ENCODE measurements around the gene ING4.

Gene ING4

DNA sequence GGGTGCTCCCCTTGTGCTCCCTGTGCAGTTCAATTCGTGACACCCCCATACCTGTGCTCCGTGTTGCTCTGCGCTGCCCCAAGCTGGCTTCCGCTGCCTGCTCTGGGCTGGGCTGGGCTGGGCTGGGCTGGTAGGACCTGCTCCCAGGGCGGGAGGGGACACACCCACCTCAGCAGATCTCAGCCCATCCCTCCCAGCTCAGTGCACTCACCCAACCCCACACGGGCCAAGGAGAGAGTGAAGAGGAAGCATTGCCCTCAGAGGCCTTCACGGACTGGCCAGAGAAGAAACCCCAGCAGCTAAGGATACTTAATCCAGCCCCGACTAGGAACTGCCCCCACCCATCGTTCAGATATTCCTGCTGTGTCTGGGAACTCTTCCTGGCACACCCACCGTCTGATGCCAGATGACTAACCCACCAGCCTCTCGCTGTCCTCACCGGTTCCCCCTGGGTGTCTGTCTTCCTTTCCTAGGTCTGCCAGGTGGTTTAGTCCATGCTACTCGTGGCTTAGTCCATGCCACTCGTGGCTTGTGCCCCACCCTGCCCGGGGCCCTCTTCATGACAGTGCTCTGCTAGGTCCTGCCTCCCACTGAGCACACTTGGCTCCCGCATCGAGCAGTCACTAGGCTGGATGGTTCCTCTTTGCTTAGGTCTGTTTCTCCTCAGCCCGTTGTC lies 26.9 kb downstream of the ING4 start, which contains the start of gene LPAR5:
TSS of gene LPAR5 (minus strand) at position 104 of the 676 bp plus-strand sequence. CDS start 14,711 bp downstream, outside the sequence.
- peak within 1 kb of the TSS; percentile 48 for H3K4me3 ChIP-seq (ENCODE audit: low read depth, low read length)
- TF ChIP-seq, protein P1, sequence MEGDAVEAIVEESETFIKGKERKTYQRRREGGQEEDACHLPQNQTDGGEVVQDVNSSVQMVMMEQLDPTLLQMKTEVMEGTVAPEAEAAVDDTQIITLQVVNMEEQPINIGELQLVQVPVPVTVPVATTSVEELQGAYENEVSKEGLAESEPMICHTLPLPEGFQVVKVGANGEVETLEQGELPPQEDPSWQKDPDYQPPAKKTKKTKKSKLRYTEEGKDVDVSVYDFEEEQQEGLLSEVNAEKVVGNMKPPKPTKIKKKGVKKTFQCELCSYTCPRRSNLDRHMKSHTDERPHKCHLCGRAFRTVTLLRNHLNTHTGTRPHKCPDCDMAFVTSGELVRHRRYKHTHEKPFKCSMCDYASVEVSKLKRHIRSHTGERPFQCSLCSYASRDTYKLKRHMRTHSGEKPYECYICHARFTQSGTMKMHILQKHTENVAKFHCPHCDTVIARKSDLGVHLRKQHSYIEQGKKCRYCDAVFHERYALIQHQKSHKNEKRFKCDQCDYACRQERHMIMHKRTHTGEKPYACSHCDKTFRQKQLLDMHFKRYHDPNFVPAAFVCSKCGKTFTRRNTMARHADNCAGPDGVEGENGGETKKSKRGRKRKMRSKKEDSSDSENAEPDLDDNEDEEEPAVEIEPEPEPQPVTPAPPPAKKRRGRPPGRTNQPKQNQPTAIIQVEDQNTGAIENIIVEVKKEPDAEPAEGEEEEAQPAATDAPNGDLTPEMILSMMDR (IDR thresholded peaks at IDR 0.05; ENCODE audit: borderline replicate concordance, insufficient read depth, low read depth, low read length) = no peak

DNA sequence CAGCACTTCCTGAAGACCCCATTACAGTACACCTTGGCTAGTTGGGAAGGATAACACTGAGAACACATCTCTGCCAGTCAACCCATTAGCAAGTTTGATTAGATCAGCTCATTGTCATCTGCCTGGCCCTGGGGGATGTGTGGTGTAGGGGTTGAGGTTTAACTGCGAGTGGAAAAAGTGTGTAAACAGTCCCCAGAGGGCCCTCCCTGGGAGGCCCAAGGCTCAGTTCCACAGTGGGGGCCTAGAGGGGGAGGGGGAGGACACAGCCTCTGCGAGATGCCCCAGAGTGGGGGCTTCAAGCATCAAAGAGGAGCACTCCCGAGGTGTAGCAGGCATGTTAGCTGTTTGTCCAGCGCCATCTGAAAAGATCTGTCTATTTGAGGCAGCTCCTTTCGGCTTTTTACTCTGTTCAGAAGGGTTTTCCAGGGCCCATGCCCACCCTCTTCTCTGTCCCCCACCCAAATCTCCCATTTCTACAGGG lies 27.5 kb downstream of the ING4 start:
- H3K4me3 ChIP-seq (ENCODE audit: low read depth, low read length) = peak overlapping the region; percentile 48
- TF ChIP-seq, protein P1 (IDR thresholded peaks at IDR 0.05; ENCODE audit: borderline replicate concordance, insufficient read depth, low read depth, low read length) = no peak

DNA sequence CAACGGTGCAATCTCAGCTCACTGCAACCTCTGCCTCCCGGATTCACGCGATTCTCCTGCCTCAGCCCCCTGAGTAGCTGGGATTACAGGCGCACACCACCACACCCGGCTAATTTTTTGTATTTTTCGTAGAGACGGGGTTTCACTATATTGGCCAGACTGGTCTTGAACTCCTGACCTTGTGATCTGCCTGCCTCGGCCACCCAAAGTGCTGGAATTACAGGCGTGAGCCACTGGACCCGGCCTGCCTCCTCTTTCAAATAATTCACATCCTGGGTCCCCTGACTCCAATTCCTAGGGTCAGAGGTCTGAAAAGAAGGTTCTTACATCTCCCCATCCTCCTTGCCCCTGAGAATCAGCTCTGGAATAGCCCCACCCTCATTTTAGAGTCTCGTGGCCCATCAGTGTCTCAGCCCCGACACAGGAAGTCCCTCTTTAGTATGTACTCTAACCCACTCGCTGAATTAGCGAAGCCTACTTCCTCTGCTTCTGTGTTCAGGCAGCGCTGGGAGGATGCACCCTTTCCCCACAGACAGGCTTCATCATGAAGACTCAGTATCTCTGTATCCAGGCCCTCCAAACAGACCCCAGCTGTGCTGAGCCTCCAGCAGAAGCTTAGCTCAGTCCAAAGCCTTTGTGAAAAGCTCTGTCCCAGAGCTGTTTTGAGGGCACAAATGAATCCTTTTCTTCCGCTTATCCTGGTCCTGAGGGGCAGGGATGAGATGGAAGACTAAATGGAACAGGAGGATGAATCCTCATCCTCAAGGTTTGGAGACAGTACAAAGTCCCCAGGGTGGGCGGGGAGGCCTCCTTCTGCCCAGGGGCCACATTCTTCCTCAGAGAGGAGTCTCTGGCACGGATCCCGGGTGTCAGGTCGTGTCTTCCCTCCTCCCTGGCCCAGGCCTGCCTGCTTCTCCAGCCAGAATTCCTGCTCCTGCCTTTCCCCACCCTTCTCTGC lies 30.6 kb downstream of the ING4 start:
- peak overlapping the region; percentile 41 for H3K4me3 ChIP-seq (ENCODE audit: low read depth, low read length)
- TF ChIP-seq, protein P1 (IDR thresholded peaks at IDR 0.05; ENCODE audit: borderline replicate concordance, insufficient read depth, low read depth, low read length) = no peak

DNA sequence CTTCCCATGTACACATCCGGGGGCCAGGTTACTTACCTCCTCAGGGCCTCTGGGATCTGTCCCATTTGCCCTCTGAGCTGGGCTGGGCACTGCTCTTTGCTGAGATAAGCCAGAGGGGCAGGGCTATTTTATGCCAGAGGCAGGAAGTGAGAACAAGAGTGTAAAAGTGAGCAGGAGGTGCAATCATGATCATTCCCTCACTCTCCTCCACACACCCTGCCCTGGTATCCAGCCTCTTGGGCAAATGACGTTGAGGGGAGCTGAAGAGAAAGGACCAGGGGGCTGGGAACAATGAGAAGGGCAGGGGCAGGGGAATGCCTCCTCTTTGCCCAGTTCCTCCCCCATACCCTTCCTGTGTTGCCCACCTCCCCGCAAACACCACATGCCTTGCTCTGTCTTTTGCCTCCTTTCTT lies 31.4 kb downstream of the ING4 start:
- TF ChIP-seq, protein P1 (IDR thresholded peaks at IDR 0.05; ENCODE audit: borderline replicate concordance, insufficient read depth, low read depth, low read length) = no peak
- H3K4me3 ChIP-seq (ENCODE audit: low read depth, low read length) = peak overlapping the region; percentile 41

DNA sequence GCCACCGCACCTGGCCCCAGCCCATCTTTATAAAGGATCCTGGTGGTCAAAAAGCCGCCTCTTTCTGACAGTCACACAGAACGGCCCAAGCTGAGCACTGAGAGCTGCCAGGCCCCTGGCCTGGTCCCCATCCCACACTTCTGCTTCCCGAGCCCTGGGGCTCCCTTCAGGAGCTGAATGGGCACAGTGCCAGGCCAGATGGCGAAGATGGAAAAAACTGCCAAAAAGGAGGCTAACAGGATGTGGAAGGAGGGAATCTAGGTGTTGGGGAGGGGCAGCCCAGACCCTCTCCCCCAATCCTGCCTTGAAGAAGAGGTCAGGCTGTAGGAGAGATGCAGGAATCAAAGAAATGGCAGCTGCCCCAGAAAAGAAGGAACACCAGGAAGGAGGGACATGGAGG lies 32.2 kb downstream of the ING4 start:
- H3K4me3 ChIP-seq (ENCODE audit: low read depth, low read length) = no peak overlapping the region
- TF ChIP-seq, protein P1 (IDR thresholded peaks at IDR 0.05; ENCODE audit: borderline replicate concordance, insufficient read depth, low read depth, low read length) = no peak

DNA sequence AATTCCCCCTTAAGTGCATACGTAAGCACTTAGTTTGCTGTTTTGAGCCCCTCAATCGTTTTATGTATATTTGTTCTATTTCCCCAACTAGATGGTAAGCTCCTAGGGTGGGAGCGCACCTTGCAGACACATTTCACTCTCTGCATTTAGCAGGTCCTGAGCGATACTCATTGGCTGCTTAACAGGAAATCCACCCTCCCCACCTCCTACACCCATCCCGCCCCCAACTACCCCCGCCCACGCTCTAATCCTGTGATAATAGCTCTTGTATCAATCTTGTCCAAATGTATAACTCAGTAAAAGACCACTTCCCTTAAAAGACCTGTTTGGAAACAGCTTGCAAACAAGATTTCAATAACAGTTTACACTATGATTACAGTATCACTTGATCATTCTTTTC lies 35.3 kb downstream of the ING4 start:
- TF ChIP-seq, protein P1 (IDR thresholded peaks at IDR 0.05; ENCODE audit: borderline replicate concordance, insufficient read depth, low read depth, low read length) = no peak
- no peak overlapping the region for H3K4me3 ChIP-seq (ENCODE audit: low read depth, low read length)
